ENCODE data around the gene ZNF532. TPM values are rescaled to one million over a fixed set of nuclear protein-coding genes. Genes with fewer than 3 reads are reported as not detected.

ZNF532 gene
- total RNA-seq, 4 donors from 2014 or later = 98.7 to 125 (median 113) TPM

GRCh38 chr18:58831606-58832005 lies 33.1 kb upstream of the ZNF532 start:
- Histone ChIP-seq H3K36me3 (no peaks in the 10 kb centered on the region), H3K27me3 (no peaks in the 10 kb centered on the region), H3K27ac (peak overlapping the region in 1 of 4 donors; percentile 17), H3K4me1 (peaks cover 0 to 8% (median 0%) of the 10 kb centered on the region in 4 donors), H3K9me3 (no peaks in the 10 kb centered on the region), H3K4me3 (no peak overlapping the region)
- no peak for TF ChIP-seq POLR2A (IDR thresholded peaks at IDR 0.05)
- no peak for TF ChIP-seq CTCF (IDR thresholded peaks at IDR 0.05)
- no peak for TF ChIP-seq EP300 (IDR thresholded peaks at IDR 0.05)
- WGBS, 2 donors = 52 to 60% methylated on average over 1 of the region's 1 CpG
- DNase-seq (ENCODE audit: low spot score in 2 of 2) = no peak

- WGBS, 2 donors = 82 to 91% methylated on average over 4 to 5 of the region's 5 CpGs
Measured at GRCh38 chr18:58838165-58838860, 26.4 kb upstream of the ZNF532 start.

GRCh38 chr18:58838946-58839345 lies 25.7 kb upstream of the ZNF532 start:
- H3K27ac ChIP-seq = no peak overlapping the region
- no peaks in the 10 kb centered on the region for H3K36me3 ChIP-seq
- 71 to 81% methylated on average over 6 of the region's 6 CpGs for WGBS, 2 donors
- TF ChIP-seq CTCF (IDR thresholded peaks at IDR 0.05) = no peak
- TF ChIP-seq POLR2A (IDR thresholded peaks at IDR 0.05) = no peak
- no peak for TF ChIP-seq EP300 (IDR thresholded peaks at IDR 0.05)
- H3K27me3 ChIP-seq = no peaks in the 10 kb centered on the region
- peaks cover 0 to 8% (median 0%) of the 10 kb centered on the region in 4 donors for H3K4me1 ChIP-seq
- no peak for DNase-seq (ENCODE audit: low spot score in 2 of 2)
- H3K4me3 ChIP-seq = no peak overlapping the region
- no peaks in the 10 kb centered on the region for H3K9me3 ChIP-seq

More at GRCh38 chr18:58838165-58838860, 26.4 kb upstream of the ZNF532 start:
- TF ChIP-seq EP300 (IDR thresholded peaks at IDR 0.05) = no peak
- no peak for TF ChIP-seq POLR2A (IDR thresholded peaks at IDR 0.05)
- no peak for TF ChIP-seq CTCF (IDR thresholded peaks at IDR 0.05)
- Histone ChIP-seq H3K4me3 (no peak overlapping the region), H3K27ac (no peak overlapping the region), H3K36me3 (no peaks in the 10 kb centered on the region), H3K9me3 (no peaks in the 10 kb centered on the region), H3K4me1 (peaks cover 0 to 1% (median 0%) of the 10 kb centered on the region in 4 donors), H3K27me3 (no peaks in the 10 kb centered on the region)
- DNase-seq (ENCODE audit: low spot score in 2 of 2) = no peak

GRCh38 chr18:58842978-58843687 lies 21.5 kb upstream of the ZNF532 start:
- no peak for DNase-seq (ENCODE audit: low spot score in 2 of 2)
- TF ChIP-seq EP300 (IDR thresholded peaks at IDR 0.05) (no peak), CTCF (IDR thresholded peaks at IDR 0.05) (no peak), POLR2A (IDR thresholded peaks at IDR 0.05) (no peak)
- H3K4me3 ChIP-seq = no peak overlapping the region
- 73 to 76% methylated on average over 11 of the region's 11 CpGs for WGBS, 2 donors
- H3K4me1 ChIP-seq = peaks cover 0 to 43% (median 2%) of the 10 kb centered on the region in 4 donors
- H3K36me3 ChIP-seq = no peaks in the 10 kb centered on the region
- no peaks in the 10 kb centered on the region for H3K27me3 ChIP-seq
- H3K9me3 ChIP-seq = no peaks in the 10 kb centered on the region
- H3K27ac ChIP-seq = no peak overlapping the region

- 54 to 60% methylated on average over 2 of the region's 2 CpGs for WGBS, 2 donors
Measured at GRCh38 chr18:58843688-58844035, 21.0 kb upstream of the ZNF532 start.

More at GRCh38 chr18:58843688-58844035, 21.0 kb upstream of the ZNF532 start:
- Histone ChIP-seq H3K27me3 (no peaks in the 10 kb centered on the region), H3K36me3 (no peaks in the 10 kb centered on the region), H3K27ac (no peak overlapping the region), H3K4me1 (peaks cover 0 to 43% (median 2%) of the 10 kb centered on the region in 4 donors), H3K4me3 (no peak overlapping the region), H3K9me3 (no peaks in the 10 kb centered on the region)
- no peak for TF ChIP-seq EP300 (IDR thresholded peaks at IDR 0.05)
- TF ChIP-seq POLR2A (IDR thresholded peaks at IDR 0.05) = no peak
- TF ChIP-seq CTCF (IDR thresholded peaks at IDR 0.05) = no peak
- DNase-seq (ENCODE audit: low spot score in 2 of 2) = no peak

Measured in tibial nerve (tissue), 4 donors.